Stomach (tissue), 9 donors: ENCODE results near the gene RRAS2. TPM values are rescaled to one million over a fixed set of nuclear protein-coding genes. Genes with fewer than 3 reads are reported as not detected.
A peak's percentile ranks its signal among the peaks of the same experiment; 100 is the strongest.

Experiments
- DNase-seq, 2 donors: peaks; one replicate each; pipeline versions ENCODE4 v3.0.0 to v3.0.0-alpha.2; 2013 to 2019
- H3K27ac ChIP-seq, 5 donors: fragments of 200-600 bp in 4 of 5; sonication (generic) in 4 of 5; one replicate each; pipeline ENCODE4 v1.5.1; 2013 to 2019; ENCODE audit warnings: mild to moderate bottlenecking in 1 of 5, moderate library complexity in 1 of 5
- H3K27me3 ChIP-seq, 3 donors: fragments of 200-600 bp; sonication (generic); one replicate each; pipeline ENCODE4 v1.5.1; 2017 to 2019; ENCODE audit warnings: mixed run types in 1 of 3
- H3K36me3 ChIP-seq, 4 donors: fragments of 200-600 bp; sonication (generic); 1 replicate in 3 of 4; 2 replicates in 1 of 4; pipeline ENCODE4 v1.5.1; 2016 to 2019
- H3K4me1 ChIP-seq, 4 donors: fragments of 200-600 bp; sonication (generic); one replicate each; pipeline ENCODE4 v1.5.1; 2016 to 2019
- H3K4me3 ChIP-seq, 4 donors: fragments of 200-600 bp; sonication (generic) in 3 of 4; one replicate each; pipeline ENCODE4 v1.5.1; 2016 to 2019; ENCODE audit warnings: mild to moderate bottlenecking in 1 of 4
- H3K9me3 ChIP-seq, 4 donors: fragments of 200-600 bp; sonication (generic); one replicate each; pipeline ENCODE4 v1.5.1; 2016 to 2019
- EP300 ChIP-seq: sonication (generic); formaldehyde crosslinking; IDR thresholded peaks from one replicate; pipeline ENCODE4 v1.6.1; 2017; ENCODE audit warnings: antibody characterized with exemption
- POLR2A ChIP-seq, 4 donors: fragments of 450-650 bp; IDR thresholded peaks; one replicate each; pipeline ENCODE4 v1.6.1; 2016; ENCODE audit warnings: antibody characterized with exemption in 4 of 4, control low read depth in 2 of 4, mild to moderate bottlenecking in 1 of 4, moderate library complexity in 1 of 4
- POLR2AphosphoS5 ChIP-seq, 3 donors: sonication (generic); formaldehyde crosslinking; IDR thresholded peaks; one replicate each; pipeline ENCODE4 v1.6.1; 2016; ENCODE audit warnings: antibody characterized with exemption in 3 of 3
- WGBS, 5 donors: extraction: QIAGEN DNeasy Blood & Tissue Kit in 3 of 5; methylation state at CpG; one replicate each; pipeline versions ENCODE4 v1.1.5 to v1.1.7; 2013 to 2018; 5-methylcytosine and 5-hydroxymethylcytosine counted together
- intact Hi-C: fragments of 100-400 bp; cut with DNase I; formaldehyde crosslinking; loops from one replicate; pipeline ENCODE4 v1.15.1; 2023; ENCODE audit warnings: low total_unique reads
- polyA plus RNA-seq, 3 donors: library from polyadenylated mRNA; stranded (reverse); fragments of 200-250 nt; gene quantifications; one replicate each; pipeline ENCODE4 v1.2.3, GENCODE V29; 2013
- total RNA-seq, 5 donors: library from RNA; depleted of rRNA; stranded (reverse); fragments of >200 nt; gene quantifications; one replicate each; pipeline versions ENCODE4 v1.1.0 to v1.2.3, GENCODE V29; 2014 to 2016
- TF ChIP-seq, protein P1 (sequence below), 7 experiments: fragments of 450-650 bp in 4 of 7; fragments of 200-600 bp in 3 of 7; sonication (generic) in 3 of 7; IDR thresholded peaks; one replicate each; pipeline ENCODE4 v1.5.1; 2016 to 2019; ENCODE audit warnings: antibody characterized with exemption in 7 of 7, control low read depth in 2 of 7, mild to moderate bottlenecking in 1 of 7
- donor health status: healthy with polysubstance abuse.
- donor health status: Bipolar disorder and iron deficiency.
- donor health status: healthy.

RRAS2 gene
- total and polyA plus RNA-seq, 8 donors: 1.2 to 65.0 (median 19.3) TPM

DNA sequence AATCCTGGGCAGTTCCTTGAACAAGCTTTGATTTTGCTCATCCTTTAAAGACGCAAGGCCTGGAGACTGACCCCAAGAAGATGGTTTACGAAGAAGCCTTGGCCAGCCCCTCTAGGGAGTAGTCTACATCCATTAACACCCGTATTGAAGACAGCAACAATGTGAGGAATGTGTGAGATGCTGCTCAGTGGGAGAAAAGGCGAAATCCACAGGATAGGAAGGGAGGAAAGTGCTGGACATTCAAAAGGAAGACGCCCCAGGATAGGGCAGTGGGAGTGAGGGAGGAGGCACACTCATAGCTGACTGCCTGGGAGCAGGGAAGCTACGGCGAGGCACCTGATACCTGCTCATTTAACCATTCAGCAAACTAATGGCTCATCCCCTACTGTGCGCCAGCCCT, 114.1 kb downstream of the RRAS2 start:
- 79 to 89% (median 82%) methylated on average over 8 of the region's 8 CpGs for WGBS, 5 donors
- intact Hi-C loops: loop anchor here (5.0 to 10.0 kb wide), 2 partner anchors 288 to 470 kb away; no protein-coding TSS in a partner anchor

DNA sequence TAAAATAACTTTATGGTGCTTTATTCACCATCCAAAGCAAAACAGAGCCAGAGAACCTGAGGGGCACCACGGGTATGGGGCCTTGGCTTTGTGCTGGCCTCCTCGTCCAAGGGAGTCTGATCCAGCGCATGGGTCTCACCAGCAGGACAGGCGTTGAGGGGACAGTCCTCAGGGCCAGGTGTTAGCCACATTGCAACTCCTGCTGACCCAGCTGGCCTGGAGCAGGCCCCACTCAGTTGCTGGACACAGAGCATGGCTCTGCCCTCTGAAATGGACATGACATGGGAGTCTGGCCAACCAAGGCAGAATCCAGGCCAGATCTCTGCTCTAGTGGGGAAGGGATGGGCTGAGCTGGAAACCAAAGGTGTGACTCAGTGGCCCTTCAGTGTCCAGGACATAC, 116.2 kb downstream of the RRAS2 start:
- intact Hi-C loops: loop anchor here (10.0 kb wide), 1 partner anchor 468 kb away; no protein-coding TSS in a partner anchor
- H3K27ac ChIP-seq: no peak overlapping the region
- H3K9me3 ChIP-seq: no peaks in the 10 kb centered on the region
- H3K27me3 ChIP-seq: no peaks in the 10 kb centered on the region
- TF ChIP-seq POLR2AphosphoS5 (IDR thresholded peaks at IDR 0.05) (no peak), EP300 (no peak), POLR2A (IDR thresholded peaks at IDR 0.05) (no peak)
- TF ChIP-seq, protein P1, sequence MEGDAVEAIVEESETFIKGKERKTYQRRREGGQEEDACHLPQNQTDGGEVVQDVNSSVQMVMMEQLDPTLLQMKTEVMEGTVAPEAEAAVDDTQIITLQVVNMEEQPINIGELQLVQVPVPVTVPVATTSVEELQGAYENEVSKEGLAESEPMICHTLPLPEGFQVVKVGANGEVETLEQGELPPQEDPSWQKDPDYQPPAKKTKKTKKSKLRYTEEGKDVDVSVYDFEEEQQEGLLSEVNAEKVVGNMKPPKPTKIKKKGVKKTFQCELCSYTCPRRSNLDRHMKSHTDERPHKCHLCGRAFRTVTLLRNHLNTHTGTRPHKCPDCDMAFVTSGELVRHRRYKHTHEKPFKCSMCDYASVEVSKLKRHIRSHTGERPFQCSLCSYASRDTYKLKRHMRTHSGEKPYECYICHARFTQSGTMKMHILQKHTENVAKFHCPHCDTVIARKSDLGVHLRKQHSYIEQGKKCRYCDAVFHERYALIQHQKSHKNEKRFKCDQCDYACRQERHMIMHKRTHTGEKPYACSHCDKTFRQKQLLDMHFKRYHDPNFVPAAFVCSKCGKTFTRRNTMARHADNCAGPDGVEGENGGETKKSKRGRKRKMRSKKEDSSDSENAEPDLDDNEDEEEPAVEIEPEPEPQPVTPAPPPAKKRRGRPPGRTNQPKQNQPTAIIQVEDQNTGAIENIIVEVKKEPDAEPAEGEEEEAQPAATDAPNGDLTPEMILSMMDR (IDR thresholded peaks at IDR 0.05): no peak
- no peak overlapping the region for H3K4me3 ChIP-seq
- H3K36me3 ChIP-seq: peaks cover 0 to 23% (median 0%) of the 10 kb centered on the region in 4 donors
- no peak for DNase-seq
- H3K4me1 ChIP-seq: peaks cover 0 to 13% (median 0%) of the 10 kb centered on the region in 4 donors
- 88 to 94% (median 93%) methylated on average over 3 to 4 of the region's 4 CpGs for WGBS, 5 donors

More for the DNA sequence above, 114.1 kb downstream of the RRAS2 start:
- peaks cover 0 to 23% (median 0%) of the 10 kb centered on the region in 4 donors for H3K36me3 ChIP-seq
- H3K27ac ChIP-seq: no peak overlapping the region
- no peak for TF ChIP-seq POLR2AphosphoS5 (IDR thresholded peaks at IDR 0.05)
- no peak for DNase-seq
- peaks cover 0 to 29% (median 12%) of the 10 kb centered on the region in 4 donors for H3K4me1 ChIP-seq
- no peaks in the 10 kb centered on the region for H3K27me3 ChIP-seq
- H3K9me3 ChIP-seq: no peaks in the 10 kb centered on the region
- no peak overlapping the region for H3K4me3 ChIP-seq

DNA sequence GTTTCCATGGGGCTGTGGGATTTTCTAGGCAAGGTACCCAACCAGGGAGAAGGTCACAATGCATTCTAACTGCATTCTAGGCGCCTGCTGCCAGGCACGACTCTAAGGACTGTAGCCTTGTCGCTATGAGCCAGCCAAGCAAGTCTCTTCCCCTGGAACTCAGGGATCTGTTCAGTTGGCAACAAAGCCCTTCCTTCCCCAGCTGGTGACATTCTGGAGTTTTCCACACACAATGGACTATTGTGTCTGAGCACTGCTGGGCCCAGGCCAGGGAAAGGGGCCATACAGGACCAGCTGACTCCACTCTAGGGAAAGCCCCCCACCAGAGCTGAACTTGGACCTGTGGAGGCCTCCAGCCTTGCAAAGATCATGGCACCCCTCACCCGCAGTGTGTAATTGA, 116.8 kb downstream of the RRAS2 start:
- Histone ChIP-seq H3K9me3 (no peaks in the 10 kb centered on the region), H3K27ac (peak overlapping the region in 1 of 5 donors; percentile 54), H3K4me1 (peaks cover 0 to 13% (median 0%) of the 10 kb centered on the region in 4 donors), H3K27me3 (no peaks in the 10 kb centered on the region), H3K36me3 (peaks cover 0 to 23% (median 0%) of the 10 kb centered on the region in 4 donors), H3K4me3 (no peak overlapping the region)
- peak in 1 of 2 donors; percentile 46 for DNase-seq
- intact Hi-C loops: loop anchor here (10.0 kb wide), 1 partner anchor 467 kb away; no protein-coding TSS in a partner anchor
- WGBS, 5 donors: 53 to 78% (median 69%) methylated on average over 4 of the region's 4 CpGs
- TF ChIP-seq EP300 (no peak), POLR2AphosphoS5 (IDR thresholded peaks at IDR 0.05) (no peak), POLR2A (IDR thresholded peaks at IDR 0.05) (no peak)
- TF ChIP-seq, protein P1 (IDR thresholded peaks at IDR 0.05): no peak

DNA sequence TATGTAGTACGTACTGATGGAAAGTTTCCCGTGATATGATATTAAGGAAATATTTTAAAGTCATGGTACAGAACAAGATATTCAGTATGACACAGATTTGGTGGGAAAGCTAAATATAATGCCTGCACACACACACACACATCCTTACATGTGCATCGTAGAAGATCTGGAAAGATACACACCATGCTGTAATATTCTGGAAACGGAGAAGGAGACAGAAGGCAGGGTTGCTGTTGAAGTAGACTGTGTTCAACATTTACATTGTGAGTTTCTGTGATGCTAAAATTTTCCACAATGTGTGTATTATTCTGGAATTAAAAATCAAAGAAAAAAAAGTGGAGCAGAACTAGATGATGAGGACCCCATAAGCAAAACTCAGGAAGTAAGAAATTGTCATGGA, 118.0 kb downstream of the RRAS2 start:
- peaks cover 0 to 23% (median 0%) of the 10 kb centered on the region in 4 donors for H3K36me3 ChIP-seq
- DNase-seq: no peak
- TF ChIP-seq EP300: no peak
- TF ChIP-seq POLR2A (IDR thresholded peaks at IDR 0.05): no peak
- no peak for TF ChIP-seq POLR2AphosphoS5 (IDR thresholded peaks at IDR 0.05)
- TF ChIP-seq, protein P1 (IDR thresholded peaks at IDR 0.05): no peak
- intact Hi-C loops: loop anchor here (10.0 kb wide), 1 partner anchor 466 kb away; no protein-coding TSS in a partner anchor
- H3K9me3 ChIP-seq: no peaks in the 10 kb centered on the region
- 88 to 93% (median 90%) methylated on average over 4 of the region's 4 CpGs for WGBS, 5 donors
- no peaks in the 10 kb centered on the region for H3K27me3 ChIP-seq
- peaks cover 0 to 20% (median 0%) of the 10 kb centered on the region in 4 donors for H3K4me1 ChIP-seq
- H3K27ac ChIP-seq: no peak overlapping the region
- H3K4me3 ChIP-seq: no peak overlapping the region

DNA sequence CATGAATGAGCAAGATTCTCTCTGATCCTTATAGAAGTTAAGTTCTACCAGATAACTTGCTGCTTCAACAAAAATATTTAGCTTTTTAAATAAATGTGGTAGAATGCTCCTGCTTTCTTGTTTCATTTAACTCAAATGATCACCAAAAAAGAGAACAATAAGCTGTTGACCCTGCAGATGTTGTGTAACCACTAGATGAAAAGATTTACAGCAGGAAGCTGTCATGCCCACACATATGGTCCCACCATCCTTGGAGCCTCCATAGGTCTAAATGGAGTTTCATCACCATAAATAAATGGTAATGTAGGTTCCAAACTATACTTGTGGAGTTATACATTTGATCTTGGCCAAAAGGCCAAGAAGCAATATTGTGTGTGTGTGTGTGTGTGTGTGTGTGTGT, 118.8 kb downstream of the RRAS2 start:
- no peak for DNase-seq
- Histone ChIP-seq H3K27me3 (no peaks in the 10 kb centered on the region), H3K4me1 (peaks cover 0 to 20% (median 0%) of the 10 kb centered on the region in 4 donors), H3K36me3 (peaks cover 0 to 20% (median 0%) of the 10 kb centered on the region in 4 donors), H3K27ac (no peak overlapping the region), H3K9me3 (no peaks in the 10 kb centered on the region), H3K4me3 (no peak overlapping the region)
- TF ChIP-seq, protein P1 (IDR thresholded peaks at IDR 0.05): no peak
- TF ChIP-seq EP300 (no peak), POLR2AphosphoS5 (IDR thresholded peaks at IDR 0.05) (no peak), POLR2A (IDR thresholded peaks at IDR 0.05) (no peak)
- intact Hi-C loops: loop anchor here (10.0 kb wide), 1 partner anchor 465 kb away; no protein-coding TSS in a partner anchor
